ENCODE measurements around the gene RHBDL2.

The RHBDL2 gene

DNA sequence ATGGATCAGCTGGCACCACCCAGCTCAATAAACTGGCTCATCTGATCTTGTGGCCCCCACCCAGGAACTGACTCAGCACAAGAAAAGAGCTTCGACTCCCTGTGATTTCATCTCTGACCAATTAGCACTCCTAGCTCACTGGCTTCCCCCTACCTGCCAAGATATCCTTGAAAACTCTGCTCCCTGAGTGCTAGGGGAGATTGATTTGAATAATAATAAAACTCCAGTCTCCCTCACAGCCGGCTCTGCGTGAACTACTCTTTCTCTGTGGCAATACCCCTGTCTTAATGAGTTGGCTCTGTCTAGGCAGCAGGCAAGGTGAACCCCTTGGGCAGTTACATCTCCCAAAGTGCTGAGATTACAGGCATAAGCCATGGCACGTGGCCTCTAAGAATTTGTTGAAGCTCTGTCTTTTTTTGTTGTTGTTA, 11.8 kb upstream of the RHBDL2 start:
- Histone ChIP-seq H3K27me3 (ENCODE audit: low read depth, low read length) (no peaks in the 10 kb centered on the region), H3K4me3 (ENCODE audit: low read length) (no peak overlapping the region), H3K9ac (ENCODE audit: low read length) (no peak overlapping the region), H3K79me2 (ENCODE audit: low read length) (no peaks in the 10 kb centered on the region), H3K27ac (ENCODE audit: low read length) (no peak overlapping the region), H2AFZ (ENCODE audit: low read depth, low read length) (no peak overlapping the region), H3K36me3 (replicated peaks; ENCODE audit: low read depth, low read length) (no peaks in the 10 kb centered on the region), H3K4me1 (ENCODE audit: low read length) (no peaks in the 10 kb centered on the region), H3K4me2 (ENCODE audit: low read length) (no peak overlapping the region), H4K20me1 (ENCODE audit: insufficient read depth, low read length) (no peaks in the 10 kb centered on the region), H3K9me3 (ENCODE audit: insufficient read depth, low read length) (no peaks in the 10 kb centered on the region)
- no peak for TF ChIP-seq CTCF (IDR thresholded peaks at IDR 0.05; ENCODE audit: low read depth, low read length)
- TF ChIP-seq EZH2phosphoT487 (IDR thresholded peaks at IDR 0.05; ENCODE audit: low read depth): no peak

GRCh38 chr1:38950553-38950952, 8.9 kb upstream of the RHBDL2 start:
- Histone ChIP-seq H3K4me2 (ENCODE audit: low read length) (no peak overlapping the region), H3K27me3 (ENCODE audit: low read depth, low read length) (no peaks in the 10 kb centered on the region), H3K79me2 (ENCODE audit: low read length) (no peaks in the 10 kb centered on the region), H2AFZ (ENCODE audit: low read depth, low read length) (no peak overlapping the region), H3K9me3 (ENCODE audit: insufficient read depth, low read length) (no peaks in the 10 kb centered on the region), H3K27ac (ENCODE audit: low read length) (no peak overlapping the region), H3K4me1 (ENCODE audit: low read length) (no peaks in the 10 kb centered on the region), H4K20me1 (ENCODE audit: insufficient read depth, low read length) (no peaks in the 10 kb centered on the region), H3K4me3 (ENCODE audit: low read length) (no peak overlapping the region), H3K9ac (ENCODE audit: low read length) (no peak overlapping the region), H3K36me3 (replicated peaks; ENCODE audit: low read depth, low read length) (no peaks in the 10 kb centered on the region)
- no peak for TF ChIP-seq EZH2phosphoT487 (IDR thresholded peaks at IDR 0.05; ENCODE audit: low read depth)
- no peak for TF ChIP-seq CTCF (IDR thresholded peaks at IDR 0.05; ENCODE audit: low read depth, low read length)

DNA sequence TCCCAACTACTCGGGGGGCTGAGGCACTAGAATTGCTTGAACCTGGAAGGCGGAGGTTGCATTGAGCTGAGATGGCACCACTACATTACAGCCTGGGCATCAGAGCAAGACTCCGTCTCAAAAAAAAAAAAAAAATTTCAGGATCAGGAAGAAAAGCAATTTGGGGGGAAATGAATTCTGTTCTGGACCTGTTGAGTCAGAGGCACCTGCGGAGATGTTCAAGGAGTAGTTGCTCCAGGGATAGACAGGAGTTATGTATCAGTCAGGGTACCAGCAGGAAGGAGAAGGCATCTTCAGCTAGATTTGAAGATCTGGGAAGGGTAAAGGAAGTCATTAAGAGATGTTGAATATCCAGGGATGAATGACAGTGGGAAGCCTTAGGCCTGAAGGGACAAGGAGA, 2.9 kb upstream of the RHBDL2 start:
- no peak overlapping the region for H2AFZ ChIP-seq (ENCODE audit: low read depth, low read length)
- H3K9me3 ChIP-seq (ENCODE audit: insufficient read depth, low read length): no peaks in the 10 kb centered on the region
- no peaks in the 10 kb centered on the region for H4K20me1 ChIP-seq (ENCODE audit: insufficient read depth, low read length)
- H3K4me1 ChIP-seq (ENCODE audit: low read length): no peaks in the 10 kb centered on the region
- no peaks in the 10 kb centered on the region for H3K79me2 ChIP-seq (ENCODE audit: low read length)
- H3K36me3 ChIP-seq (replicated peaks; ENCODE audit: low read depth, low read length): no peaks in the 10 kb centered on the region
- H3K27me3 ChIP-seq (ENCODE audit: low read depth, low read length): no peaks in the 10 kb centered on the region
- H3K4me2 ChIP-seq (ENCODE audit: low read length): no peak overlapping the region
- TF ChIP-seq EZH2phosphoT487 (IDR thresholded peaks at IDR 0.05; ENCODE audit: low read depth): no peak
- no peak for TF ChIP-seq CTCF (IDR thresholded peaks at IDR 0.05; ENCODE audit: low read depth, low read length)
- H3K27ac ChIP-seq (ENCODE audit: low read length): no peak overlapping the region
- H3K4me3 ChIP-seq (ENCODE audit: low read length): no peak overlapping the region
- H3K9ac ChIP-seq (ENCODE audit: low read length): no peak overlapping the region

DNA sequence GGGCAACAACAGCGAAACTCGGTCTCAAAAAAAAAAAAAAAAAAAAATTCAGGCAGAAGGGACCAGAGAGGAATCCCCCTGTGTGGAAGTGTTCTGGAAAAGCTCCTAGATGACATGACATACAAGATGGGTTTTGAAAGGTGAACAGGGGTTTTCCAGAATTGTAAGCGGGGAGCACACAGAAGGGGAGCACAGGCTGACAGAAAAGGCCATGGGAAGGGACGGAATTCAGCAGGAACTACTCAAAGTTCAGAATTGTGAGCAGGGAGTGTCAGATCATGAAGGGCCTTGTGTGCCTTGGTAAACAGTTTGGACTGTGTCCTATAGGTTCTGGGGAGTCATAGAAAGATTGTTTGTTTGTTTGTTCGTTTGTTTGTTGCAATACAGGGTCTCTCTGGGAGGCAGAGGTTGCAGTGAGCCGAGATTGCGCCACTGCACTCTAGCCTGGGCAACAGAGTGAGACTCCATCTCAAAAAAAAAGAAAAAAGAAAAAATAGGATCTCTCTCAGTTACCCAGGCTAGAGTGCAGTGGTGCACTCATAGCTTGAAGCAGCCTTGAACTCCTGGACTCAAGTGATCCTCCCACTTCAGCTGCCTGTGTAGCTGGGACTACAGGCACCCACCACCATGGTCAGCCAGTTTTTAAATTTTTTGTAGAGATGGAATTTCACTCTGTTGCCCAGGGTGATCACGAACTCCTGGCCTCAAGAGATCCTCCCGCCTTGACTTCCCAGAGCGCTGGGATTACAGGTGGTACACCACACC, 1.2 kb upstream of the RHBDL2 start:
- Histone ChIP-seq H3K9ac (ENCODE audit: low read length) (no peak overlapping the region), H2AFZ (ENCODE audit: low read depth, low read length) (no peak overlapping the region), H3K27me3 (ENCODE audit: low read depth, low read length) (no peaks in the 10 kb centered on the region), H3K4me1 (ENCODE audit: low read length) (no peaks in the 10 kb centered on the region), H3K9me3 (ENCODE audit: insufficient read depth, low read length) (no peaks in the 10 kb centered on the region), H4K20me1 (ENCODE audit: insufficient read depth, low read length) (no peaks in the 10 kb centered on the region), H3K27ac (ENCODE audit: low read length) (no peak overlapping the region), H3K36me3 (replicated peaks; ENCODE audit: low read depth, low read length) (no peaks in the 10 kb centered on the region), H3K4me2 (ENCODE audit: low read length) (no peak overlapping the region), H3K79me2 (ENCODE audit: low read length) (no peaks in the 10 kb centered on the region), H3K4me3 (ENCODE audit: low read length) (no peak overlapping the region)
- TF ChIP-seq CTCF (IDR thresholded peaks at IDR 0.05; ENCODE audit: low read depth, low read length): no peak
- TF ChIP-seq EZH2phosphoT487 (IDR thresholded peaks at IDR 0.05; ENCODE audit: low read depth): no peak

Measured in OCI-LY3 (cell line).